Measurements from ENCODE around the gene CHL1. TPM values are rescaled to one million over a fixed set of nuclear protein-coding genes. Genes with fewer than 3 reads are reported as not detected.
A peak's percentile ranks its signal among the peaks of the same experiment; 100 is the strongest.

CHL1 gene
- total RNA-seq, 4 donors from 2014 or later, result 28.2 to 49.2 (median 35.8) TPM

- no peak for ATAC-seq
- Histone ChIP-seq H3K4me3 (no peak overlapping the region), H3K4me1 (peaks cover 0 to 24% (median 5%) of the 10 kb centered on the region in 3 donors), H3K9me3 (no peaks in the 10 kb centered on the region), H3K36me3 (no peaks in the 10 kb centered on the region), H3K27ac (no peak overlapping the region), H3K27me3 (peaks cover 57% of the 10 kb centered on the region)
- no peak for TF ChIP-seq CTCF (IDR thresholded peaks at IDR 0.05)
- TF ChIP-seq POLR2AphosphoS5 (IDR thresholded peaks at IDR 0.05), result no peak
- TF ChIP-seq POLR2A (IDR thresholded peaks at IDR 0.05), result no peak
- WGBS, 2 donors (ENCODE audit: low coverage in 1 of 2), result 93 to 97% methylated on average over 3 of the region's 3 CpGs
These were observed 2.1 kb upstream of the CHL1 start for GRCh38 chr3:194421-194820.

- peak overlapping the region in 1 of 4 donors; percentile 75 for H3K27ac ChIP-seq
These were observed 897 bp upstream of the CHL1 start for GRCh38 chr3:195666-196065.

GRCh38 chr3:197149-197827 lies 725 bp downstream of the CHL1 start:
- Histone ChIP-seq H3K9me3 (no peaks in the 10 kb centered on the region), H3K27me3 (peaks cover 63% of the 10 kb centered on the region), H3K36me3 (no peaks in the 10 kb centered on the region), H3K4me3 (peak overlapping the region; percentile 14 to 61), H3K4me1 (peaks cover 0 to 24% (median 5%) of the 10 kb centered on the region in 3 donors), H3K27ac (peak overlapping the region in 3 of 4 donors; percentile 29 to 75 (median 57))
- TF ChIP-seq EP300 (IDR thresholded peaks at IDR 0.05) (no peak), POLR2A (IDR thresholded peaks at IDR 0.05) (no peak), POLR2AphosphoS5 (IDR thresholded peaks at IDR 0.05) (no peak), CTCF (IDR thresholded peaks at IDR 0.05) (no peak)
- peak; percentile 61 for ATAC-seq
- 0% methylated on average over 5 of the region's 56 CpGs; no CpG with 5 or more reads in 1 of the 2 donors for WGBS, 2 donors (ENCODE audit: low coverage in 1 of 2)

More at GRCh38 chr3:195666-196065, 897 bp upstream of the CHL1 start:
- H3K36me3 ChIP-seq, result no peaks in the 10 kb centered on the region
- no peak for ATAC-seq
- peaks cover 0 to 24% (median 5%) of the 10 kb centered on the region in 3 donors for H3K4me1 ChIP-seq
- WGBS, 2 donors (ENCODE audit: low coverage in 1 of 2), result 55 to 70% methylated on average over 5 to 6 of the region's 6 CpGs
- H3K4me3 ChIP-seq, result peak overlapping the region in 1 of 2 donors; percentile 61
- peaks cover 63% of the 10 kb centered on the region for H3K27me3 ChIP-seq
- no peaks in the 10 kb centered on the region for H3K9me3 ChIP-seq
- no peak for TF ChIP-seq CTCF (IDR thresholded peaks at IDR 0.05)
- TF ChIP-seq EP300 (IDR thresholded peaks at IDR 0.05), result no peak
- TF ChIP-seq POLR2A (IDR thresholded peaks at IDR 0.05), result no peak
- no peak for TF ChIP-seq POLR2AphosphoS5 (IDR thresholded peaks at IDR 0.05)

GRCh38 chr3:197828-198491 lies 1.4 kb downstream of the CHL1 start:
- Histone ChIP-seq H3K27ac (peak overlapping the region in 3 of 4 donors; percentile 55 to 75 (median 57)), H3K27me3 (peaks cover 61% of the 10 kb centered on the region), H3K4me1 (peaks cover 0 to 24% (median 5%) of the 10 kb centered on the region in 3 donors), H3K4me3 (peak overlapping the region; percentile 14 to 61), H3K9me3 (no peaks in the 10 kb centered on the region), H3K36me3 (no peaks in the 10 kb centered on the region)
- 0% methylated on average over 4 of the region's 66 CpGs; no CpG with 5 or more reads in 1 of the 2 donors for WGBS, 2 donors (ENCODE audit: low coverage in 1 of 2)
- no peak for ATAC-seq
- no peak for TF ChIP-seq POLR2A (IDR thresholded peaks at IDR 0.05)
- TF ChIP-seq CTCF (IDR thresholded peaks at IDR 0.05), result no peak
- TF ChIP-seq POLR2AphosphoS5 (IDR thresholded peaks at IDR 0.05), result no peak
- TF ChIP-seq EP300 (IDR thresholded peaks at IDR 0.05), result no peak

All from gastroesophageal sphincter (tissue), 4 donors.